OCI-LY7 (cell line): ENCODE results near the gene SV2B. TPM values are rescaled to one million over a fixed set of nuclear protein-coding genes. Genes with fewer than 3 reads are reported as not detected.

Experiments
- BruUV-seq: library from RNA; stranded (reverse); fragments of 400-500 nt; replicated peaks from 2 replicates; lab custom pipeline; 2021; lab: Mats Ljungman, UMichigan
- CTCF ChIA-PET: fragments of 300-600 bp; sonication (Branson Sonifier 250); formaldehyde crosslinking; loops from one replicate; lab custom pipeline; 2022; ENCODE audit warnings: antibody characterized with exemption; ENCODE audit not compliant: unreplicated experiment; lab: Charles Lee
- POLR2A ChIA-PET: fragments of 300-600 bp; sonication (Branson Sonifier 250); formaldehyde crosslinking; loops from one replicate; lab custom pipeline; 2022; ENCODE audit warnings: antibody characterized with exemption; lab: Charles Lee
- DNase-seq: peaks from one replicate; pipeline ENCODE4 v3.0.0-alpha.2; 2015; ENCODE audit warnings: low spot score
- H2AFZ ChIP-seq: fragments of 200-600 bp; sonication (generic), shearing (Covaris generic); 2 replicates; pipeline ENCODE4 v1.6.1; 2014; ENCODE audit warnings: mild to moderate bottlenecking, antibody characterized with exemption, low read length, moderate library complexity
- H3K27ac ChIP-seq: fragments of 200-600 bp; sonication (generic); 2 replicates; pipeline ENCODE4 v1.5.1; 2014; ENCODE audit warnings: mixed run types, low read depth, mild to moderate bottlenecking, moderate library complexity, low read length, inconsistent platforms; ENCODE audit not compliant: poor library complexity, severe bottlenecking
- H3K36me3 ChIP-seq: fragments of 200-600 bp; sonication (generic); 2 replicates; pipeline ENCODE4 v1.6.1; 2014; ENCODE audit warnings: mild to moderate bottlenecking, antibody characterized with exemption, low read length, moderate library complexity, mixed read lengths; ENCODE audit not compliant: insufficient read depth
- H3K4me1 ChIP-seq: fragments of 200-600 bp; sonication (generic); 2 replicates; pipeline ENCODE4 v1.5.1; 2014; ENCODE audit warnings: mild to moderate bottlenecking, low read length; ENCODE audit not compliant: insufficient read depth, poor library complexity, severe bottlenecking
- H3K4me2 ChIP-seq: fragments of 200-600 bp; sonication (generic); 2 replicates; pipeline ENCODE4 v1.6.1; 2014; ENCODE audit warnings: mild to moderate bottlenecking, low read length
- H3K4me3 ChIP-seq: fragments of 200-600 bp; sonication (generic); 2 replicates; pipeline ENCODE4 v1.5.1; 2014; ENCODE audit warnings: mild to moderate bottlenecking, low read depth, low read length; ENCODE audit not compliant: poor library complexity, severe bottlenecking
- H3K79me2 ChIP-seq: fragments of 200-600 bp; sonication (generic); 2 replicates; pipeline ENCODE4 v1.6.1; 2016; ENCODE audit warnings: low read depth, mild to moderate bottlenecking, low read length, moderate library complexity, mixed read lengths; ENCODE audit not compliant: insufficient read depth
- H3K9me2 ChIP-seq: fragments of 200-600 bp; sonication (generic); 2 replicates; pipeline ENCODE4 v1.6.1; 2016; ENCODE audit warnings: mild to moderate bottlenecking, low read length, mixed read lengths; ENCODE audit not compliant: insufficient read depth
- H3K9me3 ChIP-seq: fragments of 200-600 bp; sonication (generic); 2 replicates; pipeline ENCODE4 v1.6.1; 2014; ENCODE audit warnings: mild to moderate bottlenecking, mixed run types, low read length, mixed read lengths
- H4K20me1 ChIP-seq: fragments of 200-600 bp; sonication (generic); 2 replicates; pipeline ENCODE4 v1.6.1; 2014; ENCODE audit warnings: mild to moderate bottlenecking, antibody characterized with exemption, low read length, moderate library complexity, mixed read lengths; ENCODE audit not compliant: insufficient read depth
- CTCF ChIP-seq: fragments of 200-600 bp; sonication (generic); conservative IDR thresholded peaks from 2 replicates; pipeline ENCODE4 v1.5.1; 2014; ENCODE audit warnings: mild to moderate bottlenecking, antibody characterized with exemption, low read length, moderate library complexity, mixed read lengths
- EZH2phosphoT487 ChIP-seq: fragments of 200-600 bp; sonication (generic); IDR thresholded peaks from 2 replicates; pipeline ENCODE4 v1.6.1; 2018; ENCODE audit warnings: low read depth, borderline replicate concordance, mild to moderate bottlenecking, mixed run types, antibody characterized with exemption, low read length, moderate library complexity, mixed read lengths
- intact Hi-C: fragments of 100-400 bp; cut with micrococcal nuclease; formaldehyde crosslinking; loops from one replicate; pipeline ENCODE4 v1.10.0; 2022; ENCODE audit not compliant: unreplicated experiment
- total RNA-seq, 2 experiments: library from RNA; depleted of rRNA in 1 of 2; stranded (reverse); fragments of >200 nt in 1 of 2; shearing (Covaris generic) in 1 of 2; gene quantifications; 2 replicates each; pipeline ENCODE4 v1.2.3, GENCODE V29; 2014 to 2022

The SV2B gene
- total RNA-seq, 2 experiments from 2014 or later: 0.15 TPM; not detected in 1

- POLR2A ChIA-PET: no interaction called here
- no peak overlapping the region for H3K4me2 ChIP-seq
- H2AFZ ChIP-seq: no peak overlapping the region
- no peaks in the 10 kb centered on the region for H3K9me3 ChIP-seq
- no TSS peak for BruUV-seq
- no peaks in the 10 kb centered on the region for H3K36me3 ChIP-seq
- CTCF ChIA-PET: no interaction called here
- H3K4me3 ChIP-seq: no peak overlapping the region
- no peaks in the 10 kb centered on the region for H3K4me1 ChIP-seq
- H3K79me2 ChIP-seq: no peaks in the 10 kb centered on the region
- no peak for TF ChIP-seq CTCF
- no peak for TF ChIP-seq EZH2phosphoT487
- no peak overlapping the region for H3K27ac ChIP-seq
- intact Hi-C loops: no loop called here
- H4K20me1 ChIP-seq: no peaks in the 10 kb centered on the region
- H3K9me2 ChIP-seq: no peaks in the 10 kb centered on the region
- no peak for DNase-seq
Measured at GRCh38 chr15:91192690-91193377, 92.8 kb downstream of the SV2B start.

- Histone ChIP-seq H4K20me1 (no peaks in the 10 kb centered on the region), H3K9me3 (no peaks in the 10 kb centered on the region), H3K79me2 (no peaks in the 10 kb centered on the region), H2AFZ (no peak overlapping the region), H3K4me3 (no peak overlapping the region), H3K4me1 (no peaks in the 10 kb centered on the region), H3K4me2 (no peak overlapping the region), H3K36me3 (no peaks in the 10 kb centered on the region), H3K27ac (no peak overlapping the region), H3K9me2 (no peaks in the 10 kb centered on the region)
- intact Hi-C loops: no loop called here
- ChIA-PET POLR2A (no interaction called here), CTCF (no interaction called here)
- DNase-seq: no peak
- TF ChIP-seq EZH2phosphoT487 (no peak), CTCF (no peak)
- no TSS peak for BruUV-seq
Measured at GRCh38 chr15:91193378-91193720, 93.3 kb downstream of the SV2B start.

- no TSS peak for BruUV-seq
- no peaks in the 10 kb centered on the region for H3K4me1 ChIP-seq
- ChIA-PET POLR2A (no interaction called here), CTCF (no interaction called here)
- no peak overlapping the region for H3K27ac ChIP-seq
- no peak overlapping the region for H3K4me3 ChIP-seq
- no peak overlapping the region for H2AFZ ChIP-seq
- H3K79me2 ChIP-seq: no peaks in the 10 kb centered on the region
- intact Hi-C loops: no loop called here
- no peak for DNase-seq
- TF ChIP-seq CTCF: no peak
- no peak for TF ChIP-seq EZH2phosphoT487
- H3K9me3 ChIP-seq: no peaks in the 10 kb centered on the region
- H3K36me3 ChIP-seq: no peaks in the 10 kb centered on the region
- H3K4me2 ChIP-seq: no peak overlapping the region
- H4K20me1 ChIP-seq: no peaks in the 10 kb centered on the region
- H3K9me2 ChIP-seq: no peaks in the 10 kb centered on the region
Measured at GRCh38 chr15:91196127-91196526, 96.1 kb downstream of the SV2B start.
